Panc1 (cell line): Measurements from ENCODE around the gene LRBA. TPM values are rescaled to one million over a fixed set of nuclear protein-coding genes. Genes with fewer than 3 reads are reported as not detected.
A peak's percentile ranks its signal among the peaks of the same experiment; 100 is the strongest.

Experiments used
- ATAC-seq: fragments of 200-7000 bp; cut with Tn5 transposase; 2 replicates; pipeline ENCODE4 v1.9.1; 2020; ENCODE audit warnings: mild to moderate bottlenecking, moderate library complexity
- BruUV-seq: library from RNA; stranded (reverse); fragments of 400-500 nt; replicated peaks from 2 replicates; lab custom pipeline; 2021; lab: Mats Ljungman, UMichigan
- CTCF ChIA-PET: fragments of 300-600 bp; sonication (Branson Sonifier 250); formaldehyde crosslinking; loops from one replicate; lab custom pipeline; 2022; ENCODE audit warnings: antibody characterized with exemption; lab: Charles Lee
- POLR2A ChIA-PET: fragments of 300-600 bp; sonication (Branson Sonifier 250); formaldehyde crosslinking; loops from one replicate; lab custom pipeline; 2022; ENCODE audit warnings: antibody characterized with exemption; lab: Charles Lee
- DNase-seq: peaks from one replicate; pipeline ENCODE4 v3.0.0-alpha.2; 2010; ENCODE audit warnings: low read depth, low spot score
- H3K27ac ChIP-seq: 2 replicates; pipeline ENCODE4 v1.5.1; 2011; ENCODE audit warnings: mild to moderate bottlenecking, low read length, inconsistent platforms
- H3K27me3 ChIP-seq: fragments of 200-500 bp; sonication (Bioruptor generic); 2 replicates; pipeline ENCODE4 v1.6.0; 2014; ENCODE audit warnings: low read length, inconsistent platforms; ENCODE audit not compliant: control insufficient read depth, insufficient read depth
- H3K36me3 ChIP-seq: fragments of 200-500 bp; sonication (Bioruptor generic); 2 replicates; pipeline ENCODE4 v1.5.1; 2014; ENCODE audit warnings: inconsistent platforms, mild to moderate bottlenecking, low read length, moderate library complexity; ENCODE audit not compliant: control insufficient read depth, insufficient read depth
- H3K4me1 ChIP-seq: 2 replicates; pipeline ENCODE4 v1.5.1; 2011; ENCODE audit warnings: inconsistent platforms, mild to moderate bottlenecking, low read length, moderate library complexity; ENCODE audit not compliant: control insufficient read depth, insufficient read depth
- H3K4me3 ChIP-seq, 2 experiments: 2 replicates each; pipeline ENCODE4 v1.5.1; 2011 to 2012; ENCODE audit warnings: low read depth in 2 of 2, low read length in 2 of 2, mild to moderate bottlenecking in 2 of 2, inconsistent platforms in 1 of 2, moderate library complexity in 1 of 2
- H3K9me3 ChIP-seq: fragments of 200-500 bp; sonication (Bioruptor generic); 2 replicates; pipeline ENCODE4 v1.5.1; 2014; ENCODE audit warnings: low read depth, mild to moderate bottlenecking, inconsistent platforms, low read length, moderate library complexity; ENCODE audit not compliant: control insufficient read depth, insufficient read depth
- CTCF ChIP-seq: fragments of 450-650 bp; IDR thresholded peaks from 2 replicates; pipeline ENCODE4 v1.5.1; 2017; ENCODE audit warnings: mild to moderate bottlenecking
- POLR2AphosphoS5 ChIP-seq: IDR thresholded peaks from 2 replicates; pipeline ENCODE4 v1.6.1; 2012; ENCODE audit warnings: mild to moderate bottlenecking, low read depth, low read length, moderate library complexity
- SIN3A ChIP-seq: IDR thresholded peaks from 2 replicates; pipeline ENCODE4 v1.6.1; 2012; ENCODE audit warnings: low read depth, mild to moderate bottlenecking, low read length, moderate library complexity, borderline replicate concordance; ENCODE audit not compliant: insufficient read depth
- TCF7L2 ChIP-seq: IDR thresholded peaks from 2 replicates; pipeline ENCODE4 v1.6.1; 2011; ENCODE audit warnings: mild to moderate bottlenecking, low read depth, low read length, inconsistent platforms
- in situ Hi-C: cut with HindIII; loops from 2 replicates; pipeline ENCODE4 v1.10.0; 2016; ENCODE audit warnings: low sequenced_read_pairs, low pct_unique_long_range_greater_than_20kb
- intact Hi-C: fragments of 100-400 bp; cut with micrococcal nuclease; formaldehyde crosslinking; loops from one replicate; pipeline ENCODE4 v1.10.0; 2022; ENCODE audit not compliant: unreplicated experiment
- total RNA-seq: library from RNA; stranded (reverse); gene quantifications from one replicate; pipeline ENCODE4 v1.2.1, GENCODE V29; 2021; ENCODE audit not compliant: unreplicated experiment
- TF ChIP-seq, protein P1 (sequence below), 2 experiments: IDR thresholded peaks; 2 replicates each; pipeline ENCODE4 v1.6.1; 2011 to 2012; ENCODE audit warnings: low read depth in 2 of 2, control low read depth in 1 of 2, low read length in 1 of 2, mild to moderate bottlenecking in 1 of 2, moderate library complexity in 1 of 2; ENCODE audit not compliant: insufficient read depth in 1 of 2

LRBA gene
- total RNA-seq, 1 experiment from 2014 or later, result 26.4 TPM

DNA sequence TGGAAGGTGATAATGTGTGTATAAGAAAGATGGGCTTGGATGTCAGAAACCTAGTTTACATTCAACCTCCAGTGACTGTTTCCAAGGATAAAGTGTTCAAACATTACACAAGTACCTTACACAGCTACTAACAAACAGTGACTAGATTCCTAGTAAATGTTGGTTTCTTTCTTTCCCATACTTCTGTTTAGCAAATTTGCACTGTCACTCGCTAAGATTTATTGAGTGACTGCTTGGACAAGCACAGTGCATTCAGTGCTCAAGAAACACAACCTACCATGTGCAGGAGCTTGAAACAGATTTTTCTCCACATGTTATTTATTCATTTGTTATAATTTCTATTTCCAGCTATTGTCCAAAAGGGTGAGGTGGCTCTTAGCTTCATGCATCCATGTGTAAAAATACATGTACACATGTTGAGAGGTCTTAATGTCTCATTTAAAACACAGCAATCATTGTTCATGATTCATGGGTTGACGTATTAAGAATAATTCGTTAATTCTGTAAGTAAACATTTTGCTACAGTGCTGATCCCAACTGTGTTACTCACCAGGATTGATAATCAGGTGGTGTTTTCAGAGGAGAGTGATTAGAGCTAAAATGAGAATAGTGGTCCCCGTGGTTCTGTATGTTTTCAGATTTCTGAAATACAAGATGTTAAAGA is 783.8 kb downstream of the LRBA start:
- CTCF ChIA-PET, result no interaction called here
- intact Hi-C loops, result no loop called here
- H3K9me3 ChIP-seq, result no peaks in the 10 kb centered on the region
- H3K27ac ChIP-seq, result peak overlapping the region; percentile 75
- in situ Hi-C loops, result no loop called here
- peaks cover 25% of the 10 kb centered on the region for H3K4me1 ChIP-seq
- no TSS peak for BruUV-seq
- ATAC-seq (no peak), DNase-seq (no peak)
- TF ChIP-seq TCF7L2 (no peak), CTCF (no peak)
- no peaks in the 10 kb centered on the region for H3K27me3 ChIP-seq
- no peak overlapping the region for H3K4me3 ChIP-seq
- no peaks in the 10 kb centered on the region; the same call in 1 of the 2 replicates for H3K36me3 ChIP-seq
- POLR2A ChIA-PET, result no interaction called here

GRCh38 chr4:150230561-150230960 is 784.5 kb downstream of the LRBA start:
- intact Hi-C loops, result no loop called here
- Histone ChIP-seq H3K4me1 (peaks cover 19% of the 10 kb centered on the region), H3K27me3 (no peaks in the 10 kb centered on the region), H3K36me3 (no peaks in the 10 kb centered on the region; the same call in 1 of the 2 replicates), H3K9me3 (no peaks in the 10 kb centered on the region), H3K4me3 (no peak overlapping the region), H3K27ac (peak overlapping the region; percentile 75)
- in situ Hi-C loops, result no loop called here
- CTCF ChIA-PET, result no interaction called here
- ATAC-seq (no peak), DNase-seq (no peak)
- TF ChIP-seq, protein P1, sequence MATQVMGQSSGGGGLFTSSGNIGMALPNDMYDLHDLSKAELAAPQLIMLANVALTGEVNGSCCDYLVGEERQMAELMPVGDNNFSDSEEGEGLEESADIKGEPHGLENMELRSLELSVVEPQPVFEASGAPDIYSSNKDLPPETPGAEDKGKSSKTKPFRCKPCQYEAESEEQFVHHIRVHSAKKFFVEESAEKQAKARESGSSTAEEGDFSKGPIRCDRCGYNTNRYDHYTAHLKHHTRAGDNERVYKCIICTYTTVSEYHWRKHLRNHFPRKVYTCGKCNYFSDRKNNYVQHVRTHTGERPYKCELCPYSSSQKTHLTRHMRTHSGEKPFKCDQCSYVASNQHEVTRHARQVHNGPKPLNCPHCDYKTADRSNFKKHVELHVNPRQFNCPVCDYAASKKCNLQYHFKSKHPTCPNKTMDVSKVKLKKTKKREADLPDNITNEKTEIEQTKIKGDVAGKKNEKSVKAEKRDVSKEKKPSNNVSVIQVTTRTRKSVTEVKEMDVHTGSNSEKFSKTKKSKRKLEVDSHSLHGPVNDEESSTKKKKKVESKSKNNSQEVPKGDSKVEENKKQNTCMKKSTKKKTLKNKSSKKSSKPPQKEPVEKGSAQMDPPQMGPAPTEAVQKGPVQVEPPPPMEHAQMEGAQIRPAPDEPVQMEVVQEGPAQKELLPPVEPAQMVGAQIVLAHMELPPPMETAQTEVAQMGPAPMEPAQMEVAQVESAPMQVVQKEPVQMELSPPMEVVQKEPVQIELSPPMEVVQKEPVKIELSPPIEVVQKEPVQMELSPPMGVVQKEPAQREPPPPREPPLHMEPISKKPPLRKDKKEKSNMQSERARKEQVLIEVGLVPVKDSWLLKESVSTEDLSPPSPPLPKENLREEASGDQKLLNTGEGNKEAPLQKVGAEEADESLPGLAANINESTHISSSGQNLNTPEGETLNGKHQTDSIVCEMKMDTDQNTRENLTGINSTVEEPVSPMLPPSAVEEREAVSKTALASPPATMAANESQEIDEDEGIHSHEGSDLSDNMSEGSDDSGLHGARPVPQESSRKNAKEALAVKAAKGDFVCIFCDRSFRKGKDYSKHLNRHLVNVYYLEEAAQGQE (IDR thresholded peaks at IDR 0.05; ENCODE audit: insufficient read depth in 1 of 2, low read depth in 2 of 2, low read length in 1 of 2), result no peak
- no peak for TF ChIP-seq SIN3A
- BruUV-seq, result no TSS peak
- POLR2A ChIA-PET, result no interaction called here

- ATAC-seq (peak; percentile 58; the same call in 1 of the 2 replicates), DNase-seq (no peak)
- no peaks in the 10 kb centered on the region for H3K9me3 ChIP-seq
- no TSS peak for BruUV-seq
- in situ Hi-C loops, result no loop called here
- ChIA-PET POLR2A (no interaction called here), CTCF (no interaction called here)
- intact Hi-C loops, result no loop called here
- TF ChIP-seq SIN3A, result no peak
- no peak for TF ChIP-seq TCF7L2
- TF ChIP-seq CTCF, result no peak
- TF ChIP-seq, protein P1 (IDR thresholded peaks at IDR 0.05; ENCODE audit: insufficient read depth in 1 of 2, low read depth in 2 of 2, low read length in 1 of 2), result no peak
- TF ChIP-seq POLR2AphosphoS5, result no peak
- peak overlapping the region; percentile 75; the same call in 1 of the 2 replicates for H3K27ac ChIP-seq
- H3K4me1 ChIP-seq, result peaks cover 20% of the 10 kb centered on the region
- no peak overlapping the region for H3K4me3 ChIP-seq
- no peaks in the 10 kb centered on the region; the same call in 1 of the 2 replicates for H3K36me3 ChIP-seq
- no peaks in the 10 kb centered on the region for H3K27me3 ChIP-seq
Measured at GRCh38 chr4:150229520-150229919, 785.6 kb downstream of the LRBA start.
